Prostate gland (tissue), 2 donors: Measurements from ENCODE around the gene DOCK7.

ENCODE experiments used
- CTCF ChIP-seq, 4 experiments: fragments of 200-600 bp in 2 of 4; fragments of 450-650 bp in 2 of 4; sonication (generic) in 2 of 4; IDR thresholded peaks; 1 replicate in 3 of 4; 2 replicates in 1 of 4; pipeline ENCODE4 v1.5.1; 2016 to 2019; ENCODE audit warnings: antibody characterized with exemption in 4 of 4, mild to moderate bottlenecking in 2 of 4, moderate library complexity in 2 of 4
- POLR2A ChIP-seq: fragments of 450-650 bp; IDR thresholded peaks from one replicate; pipeline ENCODE4 v1.6.1; 2016; ENCODE audit warnings: antibody characterized with exemption, mild to moderate bottlenecking
- POLR2AphosphoS5 ChIP-seq: sonication (generic); formaldehyde crosslinking; IDR thresholded peaks from one replicate; pipeline ENCODE4 v1.6.1; 2017; ENCODE audit warnings: antibody characterized with exemption

GRCh38 chr1:62476525-62477219 is 211.5 kb downstream of the DOCK7 start:
- TF ChIP-seq POLR2AphosphoS5 (no peak), CTCF (IDR thresholded peaks at IDR 0.05) (no peak), POLR2A (no peak)
